Cardiac muscle cell (in vitro differentiated cells and primary cell): Measurements from ENCODE around the gene POLDIP2. TPM values are rescaled to one million over a fixed set of nuclear protein-coding genes. Genes with fewer than 3 reads are reported as not detected.
A peak's percentile ranks its signal among the peaks of the same experiment; 100 is the strongest.

Experiments used
- DNase-seq, 2 donors: peaks; one replicate each; pipeline versions ENCODE4 v3.0.0 to v3.0.0-alpha.2; 2010 to 2017; ENCODE audit warnings: low read depth in 1 of 2, low spot score in 1 of 2
- H3K27ac ChIP-seq: fragments of 200-600 bp; sonication (generic); 2 replicates; pipeline ENCODE4 v1.5.1; 2016
- H3K27me3 ChIP-seq: fragments of 200-600 bp; sonication (generic); 2 replicates; pipeline ENCODE4 v1.6.0; 2016; ENCODE audit warnings: control low read depth
- H3K36me3 ChIP-seq: fragments of 200-600 bp; sonication (generic); 2 replicates; pipeline ENCODE4 v1.5.1; 2016; ENCODE audit warnings: control low read depth
- H3K4me1 ChIP-seq: fragments of 200-600 bp; sonication (generic); 2 replicates; pipeline ENCODE4 v1.8.1; 2017; ENCODE audit warnings: low read depth, mild to moderate bottlenecking, mixed run types
- H3K4me3 ChIP-seq: fragments of 200-600 bp; sonication (generic); 2 replicates; pipeline ENCODE4 v1.5.1; 2016; ENCODE audit warnings: mild to moderate bottlenecking
- H3K9me3 ChIP-seq: fragments of 200-600 bp; sonication (generic); 2 replicates; pipeline ENCODE4 v1.5.1; 2017; ENCODE audit warnings: low read depth, mild to moderate bottlenecking, control low read depth
- CTCF ChIP-seq: IDR thresholded peaks from 2 replicates; pipeline ENCODE4 v1.5.1; 2012; ENCODE audit warnings: low read depth, mild to moderate bottlenecking, low read length
- polyA plus RNA-seq: library from polyadenylated mRNA; unstranded; fragments of >200 nt; fragmentation: Nextera tagmentation; extraction: Ambion mirVana; gene quantifications from 2 replicates; pipeline ENCODE4 v1.2.1, GENCODE V29; 2016
- total RNA-seq: library from RNA; depleted of rRNA; stranded (reverse); fragments of >200 nt; gene quantifications from 2 replicates; pipeline ENCODE4 v1.2.3, GENCODE V29; 2016

Gene POLDIP2
- total and polyA plus RNA-seq, 2 experiments from 2014 or later: 124 to 147 TPM

- TF ChIP-seq CTCF: no peak
- no peak overlapping the region for H3K4me3 ChIP-seq
- no peak for DNase-seq
- H3K9me3 ChIP-seq: no peaks in the 10 kb centered on the region
- no peak overlapping the region for H3K27ac ChIP-seq
- H3K36me3 ChIP-seq: peaks cover 32% of the 10 kb centered on the region
- no peaks in the 10 kb centered on the region for H3K4me1 ChIP-seq
- H3K27me3 ChIP-seq: no peaks in the 10 kb centered on the region
Measured at GRCh38 chr17:28363776-28364650, 6.7 kb upstream of the POLDIP2 start.

GRCh38 chr17:28363186-28363585 is 5.9 kb upstream of the POLDIP2 start:
- no peaks in the 10 kb centered on the region for H3K9me3 ChIP-seq
- H3K27ac ChIP-seq: no peak overlapping the region
- no peak overlapping the region for H3K4me3 ChIP-seq
- DNase-seq: no peak
- TF ChIP-seq CTCF: no peak
- H3K4me1 ChIP-seq: peaks cover 4% of the 10 kb centered on the region
- no peaks in the 10 kb centered on the region for H3K27me3 ChIP-seq
- H3K36me3 ChIP-seq: peaks cover 32% of the 10 kb centered on the region

GRCh38 chr17:28357901-28358197 is 522 bp upstream of the POLDIP2 start:
- Histone ChIP-seq H3K9me3 (no peaks in the 10 kb centered on the region), H3K4me1 (peaks cover 12% of the 10 kb centered on the region), H3K27ac (peak overlapping the region; percentile 79), H3K4me3 (peak overlapping the region; percentile 79), H3K27me3 (no peaks in the 10 kb centered on the region), H3K36me3 (peaks cover 50% of the 10 kb centered on the region)
- DNase-seq: no peak
- TF ChIP-seq CTCF: no peak

GRCh38 chr17:28350271-28350670 is 7.1 kb downstream of the POLDIP2 start:
- Histone ChIP-seq H3K9me3 (no peaks in the 10 kb centered on the region), H3K36me3 (peaks cover 69% of the 10 kb centered on the region), H3K27ac (no peak overlapping the region), H3K4me1 (peaks cover 2% of the 10 kb centered on the region), H3K27me3 (no peaks in the 10 kb centered on the region), H3K4me3 (no peak overlapping the region)
- no peak for DNase-seq
- no peak for TF ChIP-seq CTCF

DNA sequence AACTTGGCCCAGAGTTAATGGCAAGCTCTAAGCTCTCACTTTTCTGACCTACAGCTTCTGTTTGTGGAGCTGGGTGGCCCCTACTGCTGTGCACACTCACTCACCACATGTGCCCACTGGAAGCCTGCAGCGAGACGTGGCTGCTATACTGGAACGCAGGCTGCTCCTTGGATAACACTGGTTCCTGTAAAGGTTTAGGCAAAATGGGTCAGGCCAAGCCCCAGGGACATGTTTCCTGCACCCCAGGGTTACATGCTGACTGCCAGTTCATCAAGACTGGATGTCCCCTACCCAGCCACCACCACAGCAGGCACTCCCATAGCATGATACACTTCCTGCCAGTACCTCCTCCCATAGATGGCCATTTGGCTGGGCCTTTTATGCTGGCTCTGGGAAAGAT is 8.3 kb downstream of the POLDIP2 start:
- TF ChIP-seq CTCF: no peak
- no peak overlapping the region for H3K27ac ChIP-seq

More for the DNA sequence above, 8.3 kb downstream of the POLDIP2 start:
- no peaks in the 10 kb centered on the region for H3K9me3 ChIP-seq
- peaks cover 2% of the 10 kb centered on the region for H3K4me1 ChIP-seq
- H3K27me3 ChIP-seq: no peaks in the 10 kb centered on the region
- no peak overlapping the region for H3K4me3 ChIP-seq
- no peak for DNase-seq
- peaks cover 64% of the 10 kb centered on the region for H3K36me3 ChIP-seq
